Skeletal muscle tissue (tissue), 4 donors: ENCODE measurements around the gene NAA10. TPM values are rescaled to one million over a fixed set of nuclear protein-coding genes. Genes with fewer than 3 reads are reported as not detected.

Experiments
- H3K27ac ChIP-seq: one replicate; pipeline ENCODE4 v1.7.0; 2013; ENCODE audit warnings: mild to moderate bottlenecking, low read depth, low read length, inconsistent platforms
- H3K27me3 ChIP-seq, 3 donors: one replicate each; pipeline ENCODE4 v1.7.0; 2013; ENCODE audit warnings: low read length in 3 of 3; ENCODE audit not compliant: control insufficient read depth in 3 of 3, insufficient read depth in 3 of 3
- H3K36me3 ChIP-seq, 3 donors: one replicate each; pipeline ENCODE4 v1.7.0; 2013; ENCODE audit warnings: low read length in 3 of 3; ENCODE audit not compliant: control insufficient read depth in 3 of 3, insufficient read depth in 3 of 3
- H3K4me1 ChIP-seq, 3 donors: one replicate each; pipeline ENCODE4 v1.7.0; 2013; ENCODE audit warnings: low read length in 3 of 3, mild to moderate bottlenecking in 3 of 3; ENCODE audit not compliant: control insufficient read depth in 3 of 3, insufficient read depth in 3 of 3
- H3K4me3 ChIP-seq, 3 donors: one replicate each; pipeline ENCODE4 v1.7.0; 2013; ENCODE audit warnings: low read length in 3 of 3
- H3K9ac ChIP-seq, 3 donors: one replicate each; pipeline ENCODE4 v1.7.0; 2013; ENCODE audit warnings: low read length in 3 of 3, mild to moderate bottlenecking in 3 of 3, moderate library complexity in 2 of 3, low read depth in 1 of 3
- H3K9me3 ChIP-seq, 3 donors: one replicate each; pipeline ENCODE4 v1.7.0; 2013; ENCODE audit warnings: low read length in 3 of 3; ENCODE audit not compliant: control insufficient read depth in 3 of 3
- total RNA-seq: library from RNA; depleted of rRNA; stranded (reverse); fragments of >200 nt; gene quantifications from one replicate; pipeline ENCODE4 v1.2.3, GENCODE V29; 2014
- donor health status: Osteomylitis.

NAA10 gene
- total RNA-seq, 1 donor from 2014 or later, result 13.6 TPM

DNA sequence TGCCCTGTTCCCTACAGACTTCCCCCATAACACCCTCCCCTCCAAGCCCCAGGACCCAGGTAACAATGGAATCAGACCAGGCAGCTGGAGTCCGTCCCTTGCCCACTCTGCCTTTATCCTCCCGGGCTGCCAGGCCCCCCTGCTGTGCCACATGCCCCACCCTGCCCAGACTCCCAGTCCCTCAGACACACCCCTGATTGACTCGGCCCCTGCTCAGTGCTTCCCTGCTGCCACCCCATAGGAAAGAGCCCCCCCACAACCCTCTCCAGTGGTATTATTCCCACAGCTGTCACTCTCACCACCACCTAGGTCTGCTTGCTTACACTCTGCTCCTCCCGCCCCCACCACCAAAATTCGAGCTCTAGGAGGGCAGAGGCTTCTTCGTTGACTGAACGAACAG is 4.7 kb upstream of the NAA10 start:
- H3K27ac ChIP-seq, result no peak overlapping the region
- H3K36me3 ChIP-seq, result no peaks in the 10 kb centered on the region

DNA sequence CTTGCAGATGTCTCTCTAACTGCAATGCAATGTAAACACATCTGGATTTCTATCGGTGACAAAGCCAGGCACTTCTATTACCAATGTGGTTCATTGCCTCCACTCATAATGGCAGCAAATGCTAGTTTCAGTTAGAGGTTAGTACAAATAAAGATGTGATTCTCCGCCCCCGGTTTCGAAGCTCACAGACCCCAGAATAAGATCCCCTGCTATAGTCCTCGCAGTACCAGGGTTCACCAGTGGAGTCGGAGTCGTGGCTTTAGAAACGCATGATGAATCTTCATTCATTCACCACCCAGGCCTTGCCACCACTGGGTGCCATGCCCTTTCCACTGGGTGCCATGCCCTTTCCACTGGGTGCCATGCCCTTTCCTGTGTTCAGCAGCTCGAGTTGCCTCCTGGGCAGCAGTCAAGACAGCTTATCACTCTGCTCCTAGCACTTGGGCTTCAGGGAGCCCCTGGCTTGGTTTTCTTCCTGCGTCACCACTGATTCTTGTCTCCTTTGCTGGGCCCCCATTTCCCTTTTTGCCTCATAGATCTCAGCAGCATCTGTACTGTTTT is 3.5 kb upstream of the NAA10 start:
- no peaks in the 10 kb centered on the region for H3K9me3 ChIP-seq
- H3K4me3 ChIP-seq, result no peak overlapping the region
- peaks cover 9 to 14% (median 10%) of the 10 kb centered on the region in 3 donors for H3K4me1 ChIP-seq
- H3K27me3 ChIP-seq, result no peaks in the 10 kb centered on the region
- H3K36me3 ChIP-seq, result no peaks in the 10 kb centered on the region
- H3K27ac ChIP-seq, result no peak overlapping the region
- H3K9ac ChIP-seq, result no peak overlapping the region

More for the DNA sequence above, 4.7 kb upstream of the NAA10 start:
- Histone ChIP-seq H3K27me3 (no peaks in the 10 kb centered on the region), H3K9ac (no peak overlapping the region), H3K4me1 (peaks cover 0 to 9% (median 5%) of the 10 kb centered on the region in 3 donors), H3K9me3 (no peaks in the 10 kb centered on the region), H3K4me3 (no peak overlapping the region)

DNA sequence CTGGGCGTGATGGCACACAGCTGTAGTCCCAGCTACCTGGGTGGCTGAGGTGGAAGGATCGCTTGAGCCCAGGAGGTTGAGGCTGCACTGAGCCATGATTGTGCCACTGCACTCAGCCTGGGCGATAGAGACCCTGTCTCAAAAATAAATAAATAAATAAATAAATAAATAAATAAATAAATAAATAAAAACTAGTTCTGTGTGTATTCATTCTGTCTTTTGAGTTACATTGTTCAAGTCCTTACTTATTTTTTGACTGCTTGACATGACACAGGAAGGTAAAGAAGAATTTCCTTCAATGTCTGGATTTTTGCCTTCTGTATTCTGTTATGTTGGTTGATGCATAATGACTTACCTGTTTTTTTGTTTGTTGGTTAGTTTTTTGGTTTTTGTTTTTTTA is 2.2 kb upstream of the NAA10 start:
- Histone ChIP-seq H3K36me3 (peaks cover 0 to 6% (median 0%) of the 10 kb centered on the region in 3 donors), H3K4me3 (no peak overlapping the region), H3K4me1 (peaks cover 9 to 14% (median 10%) of the 10 kb centered on the region in 3 donors), H3K9ac (no peak overlapping the region), H3K27me3 (no peaks in the 10 kb centered on the region), H3K27ac (no peak overlapping the region), H3K9me3 (no peaks in the 10 kb centered on the region)

DNA sequence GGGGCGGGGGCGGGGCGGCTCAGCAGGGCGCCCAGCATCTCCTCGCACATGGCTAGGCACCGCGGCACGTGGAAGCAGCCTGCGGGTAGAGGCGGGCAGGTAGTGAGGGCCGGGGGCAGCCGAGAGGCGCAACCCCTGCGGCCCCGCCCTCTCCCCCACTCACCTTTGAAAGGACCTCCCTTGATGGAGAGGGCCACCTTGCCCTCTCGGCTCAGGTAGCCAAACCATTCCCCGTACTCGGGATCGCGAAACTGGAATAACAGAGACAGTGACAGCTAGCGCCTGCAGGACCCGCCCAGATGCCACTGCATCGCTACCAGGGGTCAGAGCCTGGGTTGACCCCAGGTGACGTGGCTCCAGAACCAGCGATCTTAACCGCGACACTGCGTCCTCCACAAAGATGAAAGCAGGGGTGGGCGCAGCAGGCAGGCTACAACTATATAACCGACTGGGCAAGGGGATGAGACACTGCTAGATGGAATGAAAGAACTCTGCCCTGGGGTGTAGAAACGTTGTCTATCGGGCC is 552 bp upstream of the NAA10 start:
- Histone ChIP-seq H3K27ac (no peak overlapping the region), H3K4me3 (peak overlapping the region; percentile 51 to 65 (median 60)), H3K9me3 (no peaks in the 10 kb centered on the region), H3K4me1 (peaks cover 9 to 17% (median 14%) of the 10 kb centered on the region in 3 donors), H3K36me3 (peaks cover 8 to 22% (median 14%) of the 10 kb centered on the region in 3 donors), H3K9ac (peak overlapping the region in 1 of 3 donors; percentile 50), H3K27me3 (no peaks in the 10 kb centered on the region)

DNA sequence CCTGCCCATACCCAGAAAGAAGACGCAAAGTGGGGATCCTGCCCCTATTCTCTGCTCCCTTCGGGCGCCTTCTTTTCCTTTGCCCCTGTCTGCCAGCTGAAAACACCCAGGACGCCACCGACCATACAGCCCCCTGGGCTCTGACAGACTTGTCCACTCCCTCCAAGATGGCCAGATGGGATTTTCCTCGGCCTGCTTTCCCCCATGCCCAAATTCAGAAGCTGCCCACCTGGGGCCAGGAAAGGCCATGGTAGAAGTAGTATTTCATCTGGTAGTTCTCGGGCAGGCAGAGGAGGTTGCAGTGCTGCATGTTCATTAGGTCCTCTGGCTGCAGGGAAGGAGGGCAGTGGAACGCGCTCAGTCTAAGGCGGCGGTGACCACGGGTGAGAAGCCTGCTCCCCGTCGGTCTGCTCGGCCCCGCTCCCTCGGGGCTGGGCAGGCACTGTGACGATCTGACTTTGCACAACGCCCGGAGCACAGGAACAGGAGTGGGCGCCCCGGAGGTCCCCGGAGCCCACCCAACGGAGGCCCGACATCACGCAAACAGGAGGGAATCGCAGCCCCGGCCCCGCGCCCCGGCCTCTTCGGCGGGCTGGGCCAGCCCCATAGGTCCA is 582 bp downstream of the NAA10 start:
- no peaks in the 10 kb centered on the region for H3K27me3 ChIP-seq
- H3K4me1 ChIP-seq, result peaks cover 11 to 24% (median 14%) of the 10 kb centered on the region in 3 donors
- peak overlapping the region; percentile 74 to 80 (median 77) for H3K4me3 ChIP-seq
- peaks cover 12 to 25% (median 24%) of the 10 kb centered on the region in 3 donors for H3K36me3 ChIP-seq
- H3K9me3 ChIP-seq, result no peaks in the 10 kb centered on the region
- peak overlapping the region; percentile 7 for H3K27ac ChIP-seq
- H3K9ac ChIP-seq, result peak overlapping the region; percentile 74 to 82 (median 81)

DNA sequence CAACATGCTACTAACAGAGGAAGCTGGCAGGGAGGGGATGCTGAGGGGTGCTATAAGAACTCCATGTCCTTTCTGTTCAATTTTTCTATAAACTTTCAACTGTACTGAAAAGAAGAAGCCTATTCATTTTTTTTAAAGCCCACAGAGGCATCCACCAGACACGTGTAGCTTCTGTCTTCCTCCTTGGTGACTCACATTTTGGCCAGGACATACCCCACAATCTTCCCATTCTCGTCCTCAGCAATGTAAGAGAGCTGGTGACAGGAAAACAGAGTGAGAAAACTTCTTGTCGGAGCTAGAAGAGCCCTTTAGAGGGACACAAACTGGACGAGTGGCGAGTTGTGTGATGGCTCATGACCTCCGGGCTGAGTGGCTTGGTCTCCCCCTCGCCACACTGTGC is 1.1 kb downstream of the NAA10 start:
- Histone ChIP-seq H3K9ac (peak overlapping the region in 2 of 3 donors; percentile 81 to 82), H3K4me1 (peaks cover 15 to 29% (median 16%) of the 10 kb centered on the region in 3 donors), H3K36me3 (peaks cover 12 to 25% (median 24%) of the 10 kb centered on the region in 3 donors), H3K9me3 (no peaks in the 10 kb centered on the region), H3K27ac (peak overlapping the region; percentile 7), H3K27me3 (no peaks in the 10 kb centered on the region), H3K4me3 (peak overlapping the region; percentile 74 to 80 (median 77))

DNA sequence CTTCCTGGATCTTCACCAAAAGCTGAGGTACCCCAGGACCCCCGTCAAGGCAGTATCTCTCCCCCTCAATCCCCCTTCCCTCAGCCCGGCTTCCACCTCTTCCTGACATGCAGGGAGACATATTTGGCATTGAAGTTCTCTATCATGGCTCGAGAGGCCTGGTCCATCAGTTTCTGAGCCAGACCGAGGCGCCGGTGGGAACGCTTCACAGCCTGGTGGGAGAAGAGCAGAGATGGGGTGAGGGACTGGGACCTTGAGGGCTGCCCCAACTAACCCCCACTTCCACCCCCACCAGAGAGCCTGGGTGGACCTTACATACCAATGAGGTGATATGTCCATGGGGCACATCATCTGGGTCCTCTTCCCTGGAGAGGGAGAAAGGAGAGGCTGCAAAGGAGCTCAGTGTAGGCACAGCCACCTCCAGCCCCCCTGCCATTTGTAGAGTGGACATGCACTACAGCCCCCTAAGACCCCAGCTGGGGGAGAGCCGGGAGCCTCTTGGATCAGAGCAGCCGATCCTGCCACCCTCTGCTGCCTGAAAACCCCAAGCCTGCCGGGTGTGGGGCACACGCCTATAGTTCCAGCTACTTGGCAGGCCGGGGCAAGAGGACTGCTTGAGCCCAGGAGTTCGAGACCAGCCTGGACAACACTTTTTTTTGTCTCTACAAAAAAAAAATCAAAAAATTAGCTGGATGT is 2.5 kb downstream of the NAA10 start:
- Histone ChIP-seq H3K9me3 (no peaks in the 10 kb centered on the region), H3K4me1 (peaks cover 17 to 35% (median 20%) of the 10 kb centered on the region in 3 donors), H3K36me3 (peaks cover 12 to 25% (median 24%) of the 10 kb centered on the region in 3 donors), H3K4me3 (no peak overlapping the region), H3K27ac (no peak overlapping the region), H3K9ac (no peak overlapping the region), H3K27me3 (no peaks in the 10 kb centered on the region)

DNA sequence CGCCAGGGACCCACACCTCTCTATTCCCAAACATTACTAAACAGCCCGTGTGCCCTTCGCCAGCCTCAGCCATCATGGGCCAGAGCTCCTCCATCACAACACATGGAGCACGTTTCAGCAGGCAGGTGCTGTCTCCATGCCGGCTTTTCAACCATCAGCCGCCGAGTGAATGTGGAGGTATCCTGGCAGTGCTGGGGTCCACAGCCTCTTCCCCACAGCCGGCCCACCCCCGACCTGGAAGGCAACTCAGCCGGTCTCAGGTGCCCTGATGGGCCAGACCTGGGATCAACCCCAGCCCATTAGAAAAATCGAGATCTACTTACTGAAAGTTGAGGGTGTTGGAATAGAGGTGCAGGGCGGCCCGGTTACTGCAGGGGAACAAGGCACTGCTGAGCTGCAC is 3.1 kb downstream of the NAA10 start:
- H3K27me3 ChIP-seq, result no peaks in the 10 kb centered on the region
- no peaks in the 10 kb centered on the region for H3K9me3 ChIP-seq
- no peak overlapping the region for H3K9ac ChIP-seq
- H3K27ac ChIP-seq, result no peak overlapping the region
- peaks cover 22 to 41% (median 26%) of the 10 kb centered on the region in 3 donors for H3K4me1 ChIP-seq
- no peak overlapping the region for H3K4me3 ChIP-seq
- peaks cover 12 to 25% (median 24%) of the 10 kb centered on the region in 3 donors for H3K36me3 ChIP-seq

DNA sequence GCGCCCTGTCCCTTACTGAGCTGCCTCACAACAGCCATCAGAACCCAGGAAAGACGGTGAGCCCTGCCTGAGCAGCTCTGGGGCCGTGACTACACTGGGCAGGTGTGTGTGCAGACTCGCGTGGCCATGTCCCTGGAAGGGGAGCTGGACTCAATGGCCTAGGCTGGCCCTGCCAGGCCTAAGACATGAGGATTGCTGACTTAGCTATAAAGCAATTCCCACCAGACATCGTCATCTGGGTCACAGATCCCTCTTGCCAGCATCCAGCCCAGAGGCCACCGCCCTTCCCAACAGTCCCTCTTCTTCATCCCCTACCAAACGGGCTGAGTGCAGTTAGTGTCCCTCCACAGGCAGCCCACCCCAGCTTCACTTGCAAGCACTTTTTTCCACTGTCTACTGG is 3.7 kb downstream of the NAA10 start:
- no peaks in the 10 kb centered on the region for H3K9me3 ChIP-seq
- H3K36me3 ChIP-seq, result peaks cover 12 to 25% (median 24%) of the 10 kb centered on the region in 3 donors
- H3K4me1 ChIP-seq, result peaks cover 27 to 47% (median 31%) of the 10 kb centered on the region in 3 donors
- no peak overlapping the region for H3K4me3 ChIP-seq
- H3K9ac ChIP-seq, result peak overlapping the region in 1 of 3 donors; percentile 40
- no peaks in the 10 kb centered on the region for H3K27me3 ChIP-seq
- no peak overlapping the region for H3K27ac ChIP-seq
